Caco-2 (cell line): Measurements from ENCODE around the gene SH3TC1. TPM values are rescaled to one million over a fixed set of nuclear protein-coding genes. Genes with fewer than 3 reads are reported as not detected.
A peak's percentile ranks its signal among the peaks of the same experiment; 100 is the strongest.

Experiments used
- BruUV-seq: library from RNA; stranded (reverse); fragments of 400-500 nt; replicated peaks from 2 replicates; lab custom pipeline; 2021; lab: Mats Ljungman, UMichigan
- CTCF ChIA-PET: fragments of 300-600 bp; sonication (Branson Sonifier 250); formaldehyde crosslinking; loops from one replicate; lab custom pipeline; 2022; ENCODE audit warnings: antibody characterized with exemption; lab: Charles Lee
- POLR2A ChIA-PET: fragments of 300-600 bp; sonication (Branson Sonifier 250); formaldehyde crosslinking; loops from one replicate; lab custom pipeline; 2022; ENCODE audit warnings: antibody characterized with exemption; lab: Charles Lee
- DNase-seq, 2 experiments: peaks; one replicate each; pipeline versions ENCODE4 v3.0.0 to v3.0.0-alpha.2; 2020 to 2022
- H3K27me3 ChIP-seq: replicated peaks from 2 replicates; pipeline ENCODE4 v1.6.0; 2011; ENCODE audit warnings: low read length; ENCODE audit not compliant: control insufficient read depth, insufficient read depth
- H3K36me3 ChIP-seq: 2 replicates; pipeline ENCODE4 v1.5.1; 2011; ENCODE audit warnings: low read length; ENCODE audit not compliant: control insufficient read depth, insufficient read depth
- H3K4me1 ChIP-seq: fragments of 250-450 bp; sonication (Bioruptor Pico); 2 replicates; pipeline ENCODE4 v1.5.1; 2020; ENCODE audit warnings: mild to moderate bottlenecking
- H3K4me3 ChIP-seq: 2 replicates; pipeline ENCODE4 v1.5.1; 2011; ENCODE audit warnings: low read depth, mild to moderate bottlenecking, control low read depth, low read length
- H3K9me3 ChIP-seq: fragments of 250-450 bp; sonication (Bioruptor Pico); 2 replicates; pipeline ENCODE4 v1.5.1; 2020; ENCODE audit warnings: mild to moderate bottlenecking, moderate library complexity
- H3K27ac Mint-ChIP-seq: one replicate; pipeline ENCODE4 v1.8.0; 2022; ENCODE audit warnings: mixed read lengths; ENCODE audit not compliant: unreplicated experiment
- H3K27me3 Mint-ChIP-seq: one replicate; pipeline ENCODE4 v1.8.0; 2022; ENCODE audit warnings: mixed read lengths; ENCODE audit not compliant: insufficient read depth, unreplicated experiment
- H3K36me3 Mint-ChIP-seq: one replicate; pipeline ENCODE4 v1.8.0; 2022; ENCODE audit warnings: mild to moderate bottlenecking, mixed read lengths; ENCODE audit not compliant: insufficient read depth, unreplicated experiment
- H3K4me1 Mint-ChIP-seq: one replicate; pipeline ENCODE4 v1.8.0; 2022; ENCODE audit warnings: low read depth, mixed read lengths; ENCODE audit not compliant: unreplicated experiment
- H3K4me3 Mint-ChIP-seq: one replicate; pipeline ENCODE4 v1.8.0; 2022; ENCODE audit warnings: mild to moderate bottlenecking, moderate library complexity, mixed read lengths; ENCODE audit not compliant: unreplicated experiment
- H3K9me3 Mint-ChIP-seq: one replicate; pipeline ENCODE4 v1.8.0; 2022; ENCODE audit warnings: mixed read lengths; ENCODE audit not compliant: unreplicated experiment
- CTCF ChIP-seq, 2 experiments: fragments of 200-600 bp in 1 of 2; IDR thresholded peaks; 1 replicate in 1 of 2; 2 replicates in 1 of 2; pipeline versions ENCODE4 v1.5.1 to v1.8.0; 2011 to 2022; ENCODE audit warnings: antibody characterized with exemption in 1 of 2, control low read depth in 1 of 2, inconsistent platforms in 1 of 2, low read depth in 1 of 2, low read length in 1 of 2, mild to moderate bottlenecking in 1 of 2, moderate library complexity in 1 of 2; ENCODE audit not compliant: insufficient read depth in 1 of 2, severe bottlenecking in 1 of 2, unreplicated experiment in 1 of 2
- intact Hi-C: fragments of 100-400 bp; cut with micrococcal nuclease; formaldehyde crosslinking; loops from one replicate; pipeline ENCODE4 v1.10.0; 2022; ENCODE audit not compliant: unreplicated experiment
- total RNA-seq: library from RNA; stranded (reverse); gene quantifications from 2 replicates; pipeline ENCODE4 v1.2.3, GENCODE V29; 2022

SH3TC1 gene
- total RNA-seq, 1 experiment from 2014 or later, result 18.6 TPM

- H3K27me3 Mint-ChIP-seq, result no peaks in the 10 kb centered on the region
- Histone ChIP-seq H3K27me3 (no peaks in the 10 kb centered on the region), H3K36me3 (no peaks in the 10 kb centered on the region), H3K9me3 (no peaks in the 10 kb centered on the region), H3K4me3 (no peak overlapping the region), H3K4me1 (peaks cover 37% of the 10 kb centered on the region)
- peaks cover 4% of the 10 kb centered on the region for H3K36me3 Mint-ChIP-seq
- no peaks in the 10 kb centered on the region for H3K9me3 Mint-ChIP-seq
- peaks cover 24% of the 10 kb centered on the region for H3K4me1 Mint-ChIP-seq
- TF ChIP-seq CTCF (IDR thresholded peaks at IDR 0.05; ENCODE audit: insufficient read depth in 1 of 2, low read depth in 1 of 2, low read length in 1 of 2, severe bottlenecking in 1 of 2, unreplicated experiment in 1 of 2), result no peak
- DNase-seq, result peak; percentile 77 to 86
- intact Hi-C loops, result no loop called here
- POLR2A ChIA-PET, result no interaction called here
- BruUV-seq, result no TSS peak
- peak overlapping the region; percentile 22 for H3K4me3 Mint-ChIP-seq
- CTCF ChIA-PET, result no interaction called here
- no peak overlapping the region for H3K27ac Mint-ChIP-seq
Observed at GRCh38 chr4:8182858-8183725, 16.0 kb upstream of the SH3TC1 start.

GRCh38 chr4:8184061-8184460, 15.0 kb upstream of the SH3TC1 start:
- ChIA-PET POLR2A (no interaction called here), CTCF (no interaction called here)
- no TSS peak for BruUV-seq
- Histone ChIP-seq H3K27me3 (no peaks in the 10 kb centered on the region), H3K4me1 (peaks cover 37% of the 10 kb centered on the region), H3K36me3 (no peaks in the 10 kb centered on the region), H3K4me3 (no peak overlapping the region), H3K9me3 (no peaks in the 10 kb centered on the region)
- H3K27ac Mint-ChIP-seq, result no peak overlapping the region
- DNase-seq, result no peak
- intact Hi-C loops, result no loop called here
- H3K27me3 Mint-ChIP-seq, result no peaks in the 10 kb centered on the region
- H3K9me3 Mint-ChIP-seq, result no peaks in the 10 kb centered on the region
- no peak for TF ChIP-seq CTCF (IDR thresholded peaks at IDR 0.05; ENCODE audit: insufficient read depth in 1 of 2, low read depth in 1 of 2, low read length in 1 of 2, severe bottlenecking in 1 of 2, unreplicated experiment in 1 of 2)
- peaks cover 4% of the 10 kb centered on the region for H3K36me3 Mint-ChIP-seq
- no peak overlapping the region for H3K4me3 Mint-ChIP-seq
- H3K4me1 Mint-ChIP-seq, result peaks cover 24% of the 10 kb centered on the region

- DNase-seq, result no peak
- Mint-ChIP-seq H3K27me3 (no peaks in the 10 kb centered on the region), H3K36me3 (peaks cover 4% of the 10 kb centered on the region), H3K4me3 (no peak overlapping the region), H3K27ac (no peak overlapping the region), H3K9me3 (no peaks in the 10 kb centered on the region), H3K4me1 (peaks cover 24% of the 10 kb centered on the region)
- H3K4me1 ChIP-seq, result peaks cover 37% of the 10 kb centered on the region
- no peaks in the 10 kb centered on the region for H3K36me3 ChIP-seq
- ChIA-PET POLR2A (no interaction called here), CTCF (interaction anchor here (1.0 kb wide), 1 partner anchor 9 kb away, joined by 4 read pairs; no protein-coding TSS in a partner anchor)
- no peaks in the 10 kb centered on the region for H3K9me3 ChIP-seq
- intact Hi-C loops, result no loop called here
- H3K27me3 ChIP-seq, result no peaks in the 10 kb centered on the region
- BruUV-seq, result no TSS peak
- H3K4me3 ChIP-seq, result no peak overlapping the region
- TF ChIP-seq CTCF (IDR thresholded peaks at IDR 0.05; ENCODE audit: insufficient read depth in 1 of 2, low read depth in 1 of 2, low read length in 1 of 2, severe bottlenecking in 1 of 2, unreplicated experiment in 1 of 2), result no peak
Observed at GRCh38 chr4:8185295-8185694, 13.8 kb upstream of the SH3TC1 start.
